ENCODE results near the gene KRTAP15-1.

DNA sequence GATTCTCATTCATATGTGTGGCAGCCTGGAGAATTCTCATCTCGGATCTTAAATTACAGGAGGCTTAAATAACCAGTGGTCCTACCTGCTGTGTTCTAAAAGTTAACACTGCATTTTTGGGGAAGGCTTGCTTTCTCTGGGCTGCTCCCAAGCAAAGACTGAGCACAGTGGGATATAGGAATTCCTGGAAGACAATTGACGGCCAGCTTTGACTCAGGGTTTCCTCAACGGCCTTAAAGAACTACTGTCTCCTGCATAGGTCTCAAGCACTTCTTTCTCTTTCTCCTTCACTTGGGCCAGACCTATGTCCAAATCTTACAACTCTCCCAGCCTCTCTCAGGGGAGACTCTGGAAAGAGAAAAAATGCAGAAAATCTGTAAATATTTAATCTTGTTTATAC is 13.3 kb upstream of the KRTAP15-1 start:
- TF ChIP-seq, protein P1, sequence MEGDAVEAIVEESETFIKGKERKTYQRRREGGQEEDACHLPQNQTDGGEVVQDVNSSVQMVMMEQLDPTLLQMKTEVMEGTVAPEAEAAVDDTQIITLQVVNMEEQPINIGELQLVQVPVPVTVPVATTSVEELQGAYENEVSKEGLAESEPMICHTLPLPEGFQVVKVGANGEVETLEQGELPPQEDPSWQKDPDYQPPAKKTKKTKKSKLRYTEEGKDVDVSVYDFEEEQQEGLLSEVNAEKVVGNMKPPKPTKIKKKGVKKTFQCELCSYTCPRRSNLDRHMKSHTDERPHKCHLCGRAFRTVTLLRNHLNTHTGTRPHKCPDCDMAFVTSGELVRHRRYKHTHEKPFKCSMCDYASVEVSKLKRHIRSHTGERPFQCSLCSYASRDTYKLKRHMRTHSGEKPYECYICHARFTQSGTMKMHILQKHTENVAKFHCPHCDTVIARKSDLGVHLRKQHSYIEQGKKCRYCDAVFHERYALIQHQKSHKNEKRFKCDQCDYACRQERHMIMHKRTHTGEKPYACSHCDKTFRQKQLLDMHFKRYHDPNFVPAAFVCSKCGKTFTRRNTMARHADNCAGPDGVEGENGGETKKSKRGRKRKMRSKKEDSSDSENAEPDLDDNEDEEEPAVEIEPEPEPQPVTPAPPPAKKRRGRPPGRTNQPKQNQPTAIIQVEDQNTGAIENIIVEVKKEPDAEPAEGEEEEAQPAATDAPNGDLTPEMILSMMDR (IDR thresholded peaks at IDR 0.05 in 4 of 5, conservative IDR thresholded peaks at IDR 0.05 in 1 of 5), result no peak
- no peak for TF ChIP-seq POLR2A (IDR thresholded peaks at IDR 0.05)

Measured in gastrocnemius medialis (tissue), 4 donors.